H1 (cell line): Measurements from ENCODE around the gene SLC7A14. TPM values are rescaled to one million over a fixed set of nuclear protein-coding genes. Genes with fewer than 3 reads are reported as not detected.

Experiments used
- CTCF ChIA-PET: fragments of 300-600 bp; sonication (Branson Sonifier 250); formaldehyde crosslinking; loops from one replicate; lab custom pipeline; 2021; ENCODE audit not compliant: partially characterized antibody; lab: Charles Lee
- POLR2A ChIA-PET: fragments of 300-600 bp; sonication (Branson Sonifier 250); formaldehyde crosslinking; loops from one replicate; lab custom pipeline; 2021; ENCODE audit warnings: inconsistent platforms; ENCODE audit not compliant: partially characterized antibody; lab: Charles Lee
- DNase-seq, 2 experiments: peaks; one replicate each; pipeline versions ENCODE4 v3.0.0 to v3.0.0-alpha.2; 2010 to 2022; ENCODE audit warnings: low spot score in 2 of 2, low read depth in 1 of 2, mixed read lengths in 1 of 2
- FAIRE-seq: peaks from 2 replicates; lab custom pipeline; 2011; peaks lifted over from hg19 to GRCh38; lab: Jason Lieb, UNC
- H2AFZ ChIP-seq: 2 replicates; pipeline ENCODE4 v1.8.1; 2012; ENCODE audit warnings: low read length, inconsistent platforms
- H2AK5ac ChIP-seq: 2 replicates; pipeline ENCODE4 v1.6.1; 2013; ENCODE audit warnings: low read depth, low read length
- H2BK120ac ChIP-seq: replicated peaks from 2 replicates; pipeline ENCODE3; 2013; ENCODE audit warnings: low read depth, low read length, inconsistent platforms
- H2BK12ac ChIP-seq: 2 replicates; pipeline ENCODE4 v1.6.1; 2013; ENCODE audit warnings: low read depth, low read length
- H2BK15ac ChIP-seq: 2 replicates; pipeline ENCODE4 v1.6.1; 2013; ENCODE audit warnings: low read length
- H2BK20ac ChIP-seq: 2 replicates; pipeline ENCODE4 v1.6.1; 2013; ENCODE audit warnings: low read length
- H2BK5ac ChIP-seq: 2 replicates; pipeline ENCODE4 v1.6.1; 2013; ENCODE audit warnings: low read depth, low read length
- H3K14ac ChIP-seq: 2 replicates; pipeline ENCODE4 v1.6.1; 2013; ENCODE audit warnings: inconsistent platforms; ENCODE audit not compliant: insufficient read length
- H3K18ac ChIP-seq: 2 replicates; pipeline ENCODE4 v1.6.1; 2013; ENCODE audit warnings: low read length; ENCODE audit errors: extremely low read depth
- H3K23ac ChIP-seq: 2 replicates; pipeline ENCODE4 v1.6.1; 2013; ENCODE audit warnings: inconsistent platforms; ENCODE audit not compliant: insufficient read length
- H3K23me2 ChIP-seq: 2 replicates; pipeline ENCODE4 v1.6.1; 2013; ENCODE audit warnings: low read depth, low read length
- H3K27ac ChIP-seq: 2 replicates; pipeline ENCODE4 v1.6.1; 2011; ENCODE audit warnings: low read depth, low read length, inconsistent platforms
- H3K27me3 ChIP-seq, 4 experiments: replicated peaks in 1 of 4; 1 replicate in 1 of 4; 2 replicates in 3 of 4; pipeline versions ENCODE4 v1.6.1 to v1.8.1; 2011 to 2013; ENCODE audit warnings: low read length in 3 of 4, mild to moderate bottlenecking in 3 of 4, inconsistent platforms in 2 of 4, mixed read lengths in 2 of 4, moderate library complexity in 1 of 4; ENCODE audit not compliant: control insufficient read depth in 3 of 4, insufficient read depth in 3 of 4; ENCODE audit errors: extremely low read depth in 1 of 4
- H3K36me3 ChIP-seq, 4 experiments: 2 replicates each; pipeline versions ENCODE4 v1.6.1 to v1.8.1; 2011 to 2013; ENCODE audit warnings: mild to moderate bottlenecking in 4 of 4, low read length in 3 of 4, moderate library complexity in 2 of 4, control low read depth in 1 of 4, inconsistent platforms in 1 of 4; ENCODE audit not compliant: insufficient read depth in 4 of 4, control insufficient read depth in 2 of 4
- H3K4ac ChIP-seq: replicated peaks from 2 replicates; pipeline ENCODE3; 2013; ENCODE audit warnings: low read length, low read depth, mixed read lengths, inconsistent platforms; ENCODE audit not compliant: insufficient read length
- H3K4me1 ChIP-seq, 4 experiments: replicated peaks in 1 of 4; 1 replicate in 1 of 4; 2 replicates in 3 of 4; pipeline versions ENCODE4 v1.6.1 to v1.8.1; 2011 to 2013; ENCODE audit warnings: low read length in 3 of 4, inconsistent platforms in 2 of 4, mixed read lengths in 1 of 4; ENCODE audit not compliant: insufficient read depth in 4 of 4, control insufficient read depth in 3 of 4
- H3K4me2 ChIP-seq, 2 experiments: 2 replicates each; pipeline versions ENCODE4 v1.6.1 to v1.8.1; 2011 to 2013; ENCODE audit warnings: low read depth in 2 of 2, low read length in 2 of 2, control low read depth in 1 of 2, inconsistent platforms in 1 of 2, mild to moderate bottlenecking in 1 of 2; ENCODE audit not compliant: insufficient read depth in 1 of 2
- H3K4me3 ChIP-seq, 4 experiments: fragments of 200-600, 300-600 bp in 1 of 4; sonication (generic), shearing (Covaris generic), sonication (Bioruptor Twin) in 1 of 4; 2 replicates each; pipeline versions ENCODE4 v1.5.1 to v1.8.1; 2011 to 2016; ENCODE audit warnings: low read length in 4 of 4, low read depth in 3 of 4, control low read depth in 2 of 4, inconsistent platforms in 2 of 4, mild to moderate bottlenecking in 2 of 4, mixed read lengths in 1 of 4, moderate library complexity in 1 of 4; ENCODE audit not compliant: insufficient read depth in 2 of 4; ENCODE audit errors: extremely low read depth in 1 of 4
- H3K56ac ChIP-seq: replicated peaks from 2 replicates; pipeline ENCODE3; 2013; ENCODE audit warnings: low read depth, mild to moderate bottlenecking, mixed read lengths, low read length, inconsistent platforms; ENCODE audit not compliant: insufficient read length
- H3K79me1 ChIP-seq: 2 replicates; pipeline ENCODE4 v1.6.1; 2013; ENCODE audit warnings: low read depth, low read length, control low read depth
- H3K79me2 ChIP-seq, 2 experiments: 2 replicates each; pipeline versions ENCODE4 v1.6.1 to v1.8.1; 2012 to 2013; ENCODE audit warnings: low read length in 2 of 2, mild to moderate bottlenecking in 2 of 2, inconsistent platforms in 1 of 2; ENCODE audit not compliant: insufficient read depth in 2 of 2, control insufficient read depth in 1 of 2
- H3K9ac ChIP-seq, 4 experiments: replicated peaks in 1 of 4; 1 replicate in 1 of 4; 2 replicates in 3 of 4; pipeline versions ENCODE4 v1.6.1 to v1.8.1; 2011 to 2013; ENCODE audit warnings: low read depth in 3 of 4, low read length in 3 of 4, control low read depth in 2 of 4, mild to moderate bottlenecking in 2 of 4, moderate library complexity in 2 of 4, inconsistent platforms in 1 of 4; ENCODE audit errors: extremely low read depth in 1 of 4
- H3K9me3 ChIP-seq, 2 experiments: 2 replicates each; pipeline versions ENCODE4 v1.6.1 to v1.8.1; 2012 to 2013; ENCODE audit warnings: mild to moderate bottlenecking in 2 of 2, moderate library complexity in 2 of 2, control low read depth in 1 of 2, inconsistent platforms in 1 of 2, low read depth in 1 of 2, low read length in 1 of 2, mixed read lengths in 1 of 2; ENCODE audit not compliant: insufficient read depth in 2 of 2
- H4K20me1 ChIP-seq, 2 experiments: replicated peaks in 1 of 2; 2 replicates each; pipeline versions ENCODE3 to v1.8.1; 2011 to 2013; ENCODE audit warnings: inconsistent platforms in 2 of 2, low read length in 2 of 2, mild to moderate bottlenecking in 1 of 2; ENCODE audit not compliant: insufficient read depth in 2 of 2, control insufficient read depth in 1 of 2
- H4K5ac ChIP-seq: 2 replicates; pipeline ENCODE4 v1.6.1; 2013; ENCODE audit warnings: low read length, low read depth, mixed read lengths, inconsistent platforms; ENCODE audit not compliant: insufficient read length
- H4K8ac ChIP-seq: 2 replicates; pipeline ENCODE4 v1.8.0; 2013; ENCODE audit warnings: mild to moderate bottlenecking, moderate library complexity, low read length, inconsistent platforms; ENCODE audit not compliant: insufficient read depth; ENCODE audit errors: extremely low read depth
- H4K91ac ChIP-seq: replicated peaks from 2 replicates; pipeline ENCODE3; 2013; ENCODE audit warnings: low read length, mixed read lengths, inconsistent platforms; ENCODE audit not compliant: insufficient read length
- BCL11A ChIP-seq, 2 experiments: IDR thresholded peaks; one replicate each; pipeline ENCODE4 v1.6.1; 2011; ENCODE audit warnings: low read depth in 2 of 2, low read length in 2 of 2, mild to moderate bottlenecking in 2 of 2
- BRCA1 ChIP-seq: IDR thresholded peaks from 2 replicates; pipeline ENCODE4 v1.6.1; 2012; ENCODE audit warnings: low read depth, low read length, improper control_type of control experiment
- CTBP2 ChIP-seq: IDR thresholded peaks from 2 replicates; pipeline ENCODE4 v1.7.0; 2011; ENCODE audit warnings: borderline replicate concordance, mild to moderate bottlenecking, moderate library complexity, mixed read lengths, low read length; ENCODE audit not compliant: insufficient read depth, insufficient read length
- EP300 ChIP-seq, 2 experiments: IDR thresholded peaks; 1 replicate in 1 of 2; 2 replicates in 1 of 2; pipeline ENCODE4 v1.6.1; 2011 to 2012; ENCODE audit warnings: low read depth in 2 of 2, low read length in 2 of 2, mild to moderate bottlenecking in 2 of 2, borderline replicate concordance in 1 of 2, inconsistent platforms in 1 of 2, moderate library complexity in 1 of 2
- EZH2 ChIP-seq: fragments of 200-600 bp; sonication (generic); IDR thresholded peaks from 2 replicates; pipeline ENCODE4 v1.7.1; 2012; ENCODE audit warnings: low read depth, mild to moderate bottlenecking, moderate library complexity, low read length, inconsistent platforms; ENCODE audit not compliant: severe bottlenecking
- JUN ChIP-seq: IDR thresholded peaks from 2 replicates; pipeline ENCODE4 v1.6.1; 2011; ENCODE audit warnings: low read depth, mild to moderate bottlenecking, improper control_type of control experiment, low read length
- POU5F1 ChIP-seq: IDR thresholded peaks from 2 replicates; pipeline ENCODE4 v1.6.1; 2011; ENCODE audit warnings: low read depth, mild to moderate bottlenecking, low read length, moderate library complexity
- SP1 ChIP-seq: IDR thresholded peaks from 2 replicates; pipeline ENCODE4 v1.6.1; 2011; ENCODE audit warnings: low read depth, low read length
- TCF12 ChIP-seq: IDR thresholded peaks from 2 replicates; pipeline ENCODE4 v1.6.1; 2011; ENCODE audit warnings: low read depth, mild to moderate bottlenecking, low read length
- WGBS, 2 experiments: shearing (Covaris generic) in 1 of 2; methylation state at CpG; one replicate each; pipeline versions ENCODE4 v1.1.6 to v1.1.7; 2013 to 2015; ENCODE audit warnings: low lambda C conversion rate in 2 of 2, mixed read lengths in 2 of 2, inconsistent platforms in 1 of 2, low coverage in 1 of 2, missing lambda C conversion rate in 1 of 2; ENCODE audit not compliant: insufficient replicate concordance in 2 of 2, insufficient coverage in 1 of 2, insufficient read length in 1 of 2; ENCODE audit errors: extremely low coverage in 1 of 2, missing lambda C conversion rate in 1 of 2; 5-methylcytosine and 5-hydroxymethylcytosine counted together
- polyA plus RNA-seq, 7 experiments: library from polyadenylated mRNA; depleted of rRNA in 3 of 7; stranded (reverse) in 5 of 7; unstranded in 2 of 7; fragments of >200 nt in 5 of 7; fragments of 200-250 nt in 2 of 7; gene quantifications; 1 replicate in 5 of 7; 2 replicates in 1 of 7; 4 replicates in 1 of 7; pipeline versions ENCODE4 v1.2.1 to v1.2.3, GENCODE V29; 2011 to 2013; ENCODE audit warnings: missing spikeins in 2 of 7, mixed read lengths in 2 of 7
- total RNA-seq: library from RNA; stranded (reverse); fragmentation: NEBNext Ultra II Directional; extraction: Animal tissue kit (Norgen Biotek cat#: 25700); gene quantifications from 2 replicates; pipeline ENCODE4 v1.2.1, GENCODE V29; 2021
- TF ChIP-seq, protein P1 (sequence below): IDR thresholded peaks from 2 replicates; pipeline ENCODE4 v1.6.1; 2011; ENCODE audit warnings: low read length, improper control_type of control experiment

The SLC7A14 gene
- total and polyA plus RNA-seq, 2 of the 8 experiments (the other 6 are each of a cell fraction or from before 2014, with no cell fraction given): 0.21 to 0.95 TPM

- no peak overlapping the region for H2AFZ ChIP-seq
- WGBS, 2 experiments: 85% methylated on average over 4 of the region's 4 CpGs; no CpG with 5 or more reads in 1 of the 2 experiments
- no peak for TF ChIP-seq POU5F1
- TF ChIP-seq EP300 (IDR thresholded peaks at IDR 0.05; ENCODE audit: borderline replicate concordance in 1 of 2, low read depth in 2 of 2, low read length in 2 of 2): no peak
- TF ChIP-seq SP1: no peak
- TF ChIP-seq TCF12: no peak
- no peak for TF ChIP-seq CTBP2
- TF ChIP-seq, protein P1, sequence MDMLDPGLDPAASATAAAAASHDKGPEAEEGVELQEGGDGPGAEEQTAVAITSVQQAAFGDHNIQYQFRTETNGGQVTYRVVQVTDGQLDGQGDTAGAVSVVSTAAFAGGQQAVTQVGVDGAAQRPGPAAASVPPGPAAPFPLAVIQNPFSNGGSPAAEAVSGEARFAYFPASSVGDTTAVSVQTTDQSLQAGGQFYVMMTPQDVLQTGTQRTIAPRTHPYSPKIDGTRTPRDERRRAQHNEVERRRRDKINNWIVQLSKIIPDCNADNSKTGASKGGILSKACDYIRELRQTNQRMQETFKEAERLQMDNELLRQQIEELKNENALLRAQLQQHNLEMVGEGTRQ: no peak
- no peak for TF ChIP-seq BRCA1
- TF ChIP-seq BCL11A (IDR thresholded peaks at IDR 0.05; ENCODE audit: low read depth in 2 of 2, low read length in 2 of 2): no peak
- no peak for TF ChIP-seq EZH2
- no peak for TF ChIP-seq JUN
Measured at GRCh38 chr3:170553788-170554757, 31.8 kb downstream of the SLC7A14 start.

More at GRCh38 chr3:170553788-170554757, 31.8 kb downstream of the SLC7A14 start:
- H4K8ac ChIP-seq: no peak overlapping the region
- no peak overlapping the region for H3K23ac ChIP-seq
- no peaks in the 10 kb centered on the region for H3K79me2 ChIP-seq
- no peaks in the 10 kb centered on the region for H3K79me1 ChIP-seq
- no peak overlapping the region for H3K56ac ChIP-seq
- no peak overlapping the region for H2BK15ac ChIP-seq
- no peak overlapping the region for H2AK5ac ChIP-seq
- H3K27me3 ChIP-seq: no peaks in the 10 kb centered on the region
- FAIRE-seq (no peak), DNase-seq (no peak)
- H3K14ac ChIP-seq: no peak overlapping the region
- POLR2A ChIA-PET: interaction anchor here (0.6 kb wide), 1 partner anchor 96 kb away, joined by 3 read pairs; no protein-coding TSS in a partner anchor
- no peaks in the 10 kb centered on the region for H3K9me3 ChIP-seq
- H3K4me3 ChIP-seq: no peak overlapping the region
- H3K23me2 ChIP-seq: no peaks in the 10 kb centered on the region
- H3K27ac ChIP-seq: no peak overlapping the region
- no peak overlapping the region for H4K91ac ChIP-seq
- no peak overlapping the region for H2BK12ac ChIP-seq
- CTCF ChIA-PET: interaction anchor here (0.6 to 2.2 kb wide), 12 partner anchors 9 to 518 kb away, joined by 3 to 8 read pairs (median 4); no protein-coding TSS in a partner anchor
- H4K5ac ChIP-seq: no peak overlapping the region
- H3K36me3 ChIP-seq: no peaks in the 10 kb centered on the region
- no peaks in the 10 kb centered on the region for H3K4me1 ChIP-seq
- no peak overlapping the region for H2BK5ac ChIP-seq
- no peaks in the 10 kb centered on the region for H4K20me1 ChIP-seq
- no peak overlapping the region for H3K9ac ChIP-seq
- no peak overlapping the region for H3K4me2 ChIP-seq
- no peak overlapping the region for H3K18ac ChIP-seq
- no peak overlapping the region for H2BK20ac ChIP-seq
- H3K4ac ChIP-seq: no peak overlapping the region
- H2BK120ac ChIP-seq: no peak overlapping the region
